ENCODE measurements around the gene EVC2. TPM values are rescaled to one million over a fixed set of nuclear protein-coding genes. Genes with fewer than 3 reads are reported as not detected.

The EVC2 gene
- total RNA-seq, 1 donor from 2014 or later: 8.2 TPM

GRCh38 chr4:5752376-5753184 lies 44.2 kb upstream of the EVC2 start:
- DNase-seq (ENCODE audit: low read depth) (no peak), FAIRE-seq (no peak)
- Histone ChIP-seq H3K36me3 (ENCODE audit: control insufficient read depth, insufficient read depth, low read length) (peaks cover 26% of the 10 kb centered on the region), H3K4me3 (ENCODE audit: low read depth, low read length) (no peak overlapping the region), H3K27me3 (ENCODE audit: control insufficient read depth, insufficient read depth, low read length) (no peaks in the 10 kb centered on the region)
- TF ChIP-seq, protein P1, sequence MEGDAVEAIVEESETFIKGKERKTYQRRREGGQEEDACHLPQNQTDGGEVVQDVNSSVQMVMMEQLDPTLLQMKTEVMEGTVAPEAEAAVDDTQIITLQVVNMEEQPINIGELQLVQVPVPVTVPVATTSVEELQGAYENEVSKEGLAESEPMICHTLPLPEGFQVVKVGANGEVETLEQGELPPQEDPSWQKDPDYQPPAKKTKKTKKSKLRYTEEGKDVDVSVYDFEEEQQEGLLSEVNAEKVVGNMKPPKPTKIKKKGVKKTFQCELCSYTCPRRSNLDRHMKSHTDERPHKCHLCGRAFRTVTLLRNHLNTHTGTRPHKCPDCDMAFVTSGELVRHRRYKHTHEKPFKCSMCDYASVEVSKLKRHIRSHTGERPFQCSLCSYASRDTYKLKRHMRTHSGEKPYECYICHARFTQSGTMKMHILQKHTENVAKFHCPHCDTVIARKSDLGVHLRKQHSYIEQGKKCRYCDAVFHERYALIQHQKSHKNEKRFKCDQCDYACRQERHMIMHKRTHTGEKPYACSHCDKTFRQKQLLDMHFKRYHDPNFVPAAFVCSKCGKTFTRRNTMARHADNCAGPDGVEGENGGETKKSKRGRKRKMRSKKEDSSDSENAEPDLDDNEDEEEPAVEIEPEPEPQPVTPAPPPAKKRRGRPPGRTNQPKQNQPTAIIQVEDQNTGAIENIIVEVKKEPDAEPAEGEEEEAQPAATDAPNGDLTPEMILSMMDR (IDR thresholded peaks at IDR 0.05; ENCODE audit: insufficient read depth, low read length, severe bottlenecking): no peak

DNA sequence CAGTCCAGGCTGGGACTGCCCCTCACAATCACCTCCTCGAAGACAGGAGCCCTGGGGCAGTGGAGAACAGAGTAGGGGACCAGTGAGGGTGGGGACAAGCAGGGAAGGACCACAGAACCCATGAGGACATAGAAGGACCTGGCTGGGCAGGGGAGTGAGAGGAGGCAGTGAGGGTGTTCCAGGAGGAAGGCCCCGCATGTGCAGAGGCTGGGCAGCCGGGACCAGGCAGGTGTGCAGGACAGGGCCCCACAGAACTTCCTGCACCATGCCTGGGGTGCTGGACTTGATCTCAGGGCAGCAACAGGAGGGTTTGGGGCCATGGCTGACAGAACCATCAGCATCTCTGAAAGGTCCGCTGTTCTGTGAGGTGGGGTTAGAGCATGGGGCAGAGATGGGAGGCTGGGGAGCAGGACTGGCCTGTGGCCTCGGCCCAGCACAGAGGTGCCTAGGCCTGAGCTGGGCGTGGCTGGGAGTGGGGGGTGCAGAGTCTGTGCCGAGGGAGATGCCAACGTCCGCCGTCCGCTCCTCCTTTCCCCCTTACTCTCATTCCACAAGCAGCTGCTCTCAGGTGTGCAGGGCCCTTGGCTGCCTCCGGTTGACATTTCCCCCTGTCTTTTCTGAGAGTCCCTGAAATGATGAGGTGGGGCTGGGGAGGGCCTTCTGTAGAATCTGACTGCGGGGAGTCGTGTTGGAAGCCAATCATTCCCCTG lies 43.5 kb upstream of the EVC2 start:
- peaks cover 21% of the 10 kb centered on the region for H3K36me3 ChIP-seq (ENCODE audit: control insufficient read depth, insufficient read depth, low read length)
- TF ChIP-seq, protein P1 (IDR thresholded peaks at IDR 0.05; ENCODE audit: insufficient read depth, low read length, severe bottlenecking): no peak
- no peak overlapping the region for H3K4me3 ChIP-seq (ENCODE audit: low read depth, low read length)
- FAIRE-seq (no peak), DNase-seq (ENCODE audit: low read depth) (no peak)
- no peaks in the 10 kb centered on the region for H3K27me3 ChIP-seq (ENCODE audit: control insufficient read depth, insufficient read depth, low read length)

GRCh38 chr4:5750946-5751665 lies 42.7 kb upstream of the EVC2 start:
- TF ChIP-seq, protein P1 (IDR thresholded peaks at IDR 0.05; ENCODE audit: insufficient read depth, low read length, severe bottlenecking): no peak
- Histone ChIP-seq H3K36me3 (ENCODE audit: control insufficient read depth, insufficient read depth, low read length) (peaks cover 14% of the 10 kb centered on the region), H3K27me3 (ENCODE audit: control insufficient read depth, insufficient read depth, low read length) (no peaks in the 10 kb centered on the region), H3K4me3 (ENCODE audit: low read depth, low read length) (no peak overlapping the region)
- DNase-seq (ENCODE audit: low read depth) (peak; percentile 15), FAIRE-seq (peak; percentile 68)

DNA sequence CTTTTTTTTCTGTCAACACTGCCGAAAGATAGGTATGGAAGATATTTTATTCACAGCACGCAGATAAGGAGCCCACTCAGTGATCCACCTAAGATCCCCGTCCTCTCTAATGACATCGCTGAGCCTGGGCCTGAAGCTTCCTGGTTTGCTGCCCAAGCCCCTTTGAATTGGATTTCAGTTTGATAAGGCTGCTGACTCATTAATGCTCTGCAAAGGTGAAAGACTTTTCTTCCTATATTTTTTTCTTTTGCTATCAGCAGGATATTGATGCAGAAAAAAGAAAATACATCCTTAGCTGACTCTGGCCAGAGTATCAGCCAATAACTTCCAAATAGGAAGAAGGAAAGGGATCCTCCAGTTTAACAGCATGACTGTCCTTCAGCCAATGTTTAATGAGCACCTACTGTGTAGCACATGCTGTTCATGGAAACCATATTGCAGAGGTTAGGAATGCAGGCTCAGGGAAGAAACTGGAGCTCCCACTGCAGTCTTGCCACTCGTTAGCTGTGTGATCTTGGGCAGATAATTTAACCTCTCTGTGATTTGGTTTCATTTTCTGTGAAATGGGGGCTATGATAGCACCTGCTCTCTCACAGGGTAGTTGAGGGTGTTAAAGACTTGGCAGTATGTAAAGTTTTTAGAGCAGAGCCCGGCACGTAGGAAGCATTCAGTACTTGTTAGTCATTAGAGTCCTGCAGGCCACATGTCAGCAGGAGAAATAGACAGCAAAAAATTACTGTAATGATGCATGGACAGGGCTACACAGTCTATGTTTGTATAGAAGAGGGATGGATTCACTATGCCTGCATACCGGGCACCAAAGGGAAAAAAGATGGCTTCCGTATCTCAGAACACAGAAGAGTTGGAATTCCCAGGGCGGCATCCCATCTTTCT lies 41.9 kb upstream of the EVC2 start:
- Histone ChIP-seq H3K27me3 (ENCODE audit: control insufficient read depth, insufficient read depth, low read length) (no peaks in the 10 kb centered on the region), H3K36me3 (ENCODE audit: control insufficient read depth, insufficient read depth, low read length) (peaks cover 13% of the 10 kb centered on the region), H3K4me3 (ENCODE audit: low read depth, low read length) (no peak overlapping the region)
- DNase-seq (ENCODE audit: low read depth): no peak
- TF ChIP-seq, protein P1 (IDR thresholded peaks at IDR 0.05; ENCODE audit: insufficient read depth, low read length, severe bottlenecking): no peak
- no peak for FAIRE-seq

- no peak overlapping the region for H3K4me3 ChIP-seq (ENCODE audit: low read depth, low read length)
- no peak for DNase-seq (ENCODE audit: low read depth)
- H3K27me3 ChIP-seq (ENCODE audit: control insufficient read depth, insufficient read depth, low read length): no peaks in the 10 kb centered on the region
- FAIRE-seq: no peak
- H3K36me3 ChIP-seq (ENCODE audit: control insufficient read depth, insufficient read depth, low read length): peaks cover 8% of the 10 kb centered on the region
- TF ChIP-seq, protein P1 (IDR thresholded peaks at IDR 0.05; ENCODE audit: insufficient read depth, low read length, severe bottlenecking): no peak
Measured at GRCh38 chr4:5749568-5749967, 41.2 kb upstream of the EVC2 start.

Measured in bronchial epithelial cell (primary cell).